MCF 10A (cell line): Measurements from ENCODE around the gene STUB1. TPM values are rescaled to one million over a fixed set of nuclear protein-coding genes. Genes with fewer than 3 reads are reported as not detected.

Source experiments
- BruUV-seq: library from RNA; stranded (reverse); fragments of 400-500 nt; replicated peaks from 2 replicates; lab custom pipeline; 2021; lab: Mats Ljungman, UMichigan
- CTCF ChIA-PET: fragments of 300-600 bp; sonication (Branson Sonifier 250); formaldehyde crosslinking; extraction: SDS; loops from one replicate; lab custom pipeline; 2021; ENCODE audit warnings: antibody characterized with exemption, inconsistent platforms; lab: Yijun Ruan, JAX
- POLR2A ChIA-PET: fragments of 300-600, 350-650 bp; sonication (Branson Sonifier 250); formaldehyde crosslinking; extraction: SDS; loops from one replicate; lab custom pipeline; 2020; ENCODE audit warnings: antibody characterized with exemption, inconsistent platforms; lab: Yijun Ruan, JAX
- DNase-seq: peaks from one replicate; pipeline ENCODE4 v3.0.0-alpha.2; 2018; ENCODE audit not compliant: unreplicated experiment
- H3K27ac Mint-ChIP-seq: one replicate; pipeline ENCODE4 v1.8.0; 2022; ENCODE audit warnings: mild to moderate bottlenecking, low read depth, mixed read lengths; ENCODE audit not compliant: unreplicated experiment
- H3K27me3 Mint-ChIP-seq: one replicate; pipeline ENCODE4 v1.8.0; 2022; ENCODE audit warnings: mixed read lengths; ENCODE audit not compliant: insufficient read depth, unreplicated experiment
- H3K36me3 Mint-ChIP-seq: one replicate; pipeline ENCODE4 v1.8.0; 2022; ENCODE audit warnings: mild to moderate bottlenecking, moderate library complexity, mixed read lengths; ENCODE audit not compliant: insufficient read depth, unreplicated experiment
- H3K4me1 Mint-ChIP-seq: one replicate; pipeline ENCODE4 v1.8.0; 2022; ENCODE audit warnings: mixed read lengths; ENCODE audit not compliant: insufficient read depth, unreplicated experiment
- H3K4me3 Mint-ChIP-seq: one replicate; pipeline ENCODE4 v1.8.0; 2022; ENCODE audit warnings: mild to moderate bottlenecking, moderate library complexity, mixed read lengths; ENCODE audit not compliant: unreplicated experiment
- H3K9me3 Mint-ChIP-seq: one replicate; pipeline ENCODE4 v1.8.0; 2022; ENCODE audit warnings: mixed read lengths; ENCODE audit not compliant: unreplicated experiment
- intact Hi-C: fragments of 100-400 bp; cut with micrococcal nuclease; formaldehyde crosslinking; loops from 2 replicates; pipeline ENCODE4 v1.14.1; 2022
- total RNA-seq: library from RNA; stranded (reverse); gene quantifications from 2 replicates; pipeline ENCODE4 v1.2.3, GENCODE V29; 2022
- TF ChIP-seq, protein P1 (sequence below): fragments of 200-600 bp; IDR thresholded peaks from one replicate; pipeline ENCODE4 v1.8.0; 2022; ENCODE audit warnings: antibody characterized with exemption, mild to moderate bottlenecking; ENCODE audit not compliant: unreplicated experiment

Gene STUB1
- total RNA-seq, 1 experiment from 2014 or later = 124 TPM

DNA sequence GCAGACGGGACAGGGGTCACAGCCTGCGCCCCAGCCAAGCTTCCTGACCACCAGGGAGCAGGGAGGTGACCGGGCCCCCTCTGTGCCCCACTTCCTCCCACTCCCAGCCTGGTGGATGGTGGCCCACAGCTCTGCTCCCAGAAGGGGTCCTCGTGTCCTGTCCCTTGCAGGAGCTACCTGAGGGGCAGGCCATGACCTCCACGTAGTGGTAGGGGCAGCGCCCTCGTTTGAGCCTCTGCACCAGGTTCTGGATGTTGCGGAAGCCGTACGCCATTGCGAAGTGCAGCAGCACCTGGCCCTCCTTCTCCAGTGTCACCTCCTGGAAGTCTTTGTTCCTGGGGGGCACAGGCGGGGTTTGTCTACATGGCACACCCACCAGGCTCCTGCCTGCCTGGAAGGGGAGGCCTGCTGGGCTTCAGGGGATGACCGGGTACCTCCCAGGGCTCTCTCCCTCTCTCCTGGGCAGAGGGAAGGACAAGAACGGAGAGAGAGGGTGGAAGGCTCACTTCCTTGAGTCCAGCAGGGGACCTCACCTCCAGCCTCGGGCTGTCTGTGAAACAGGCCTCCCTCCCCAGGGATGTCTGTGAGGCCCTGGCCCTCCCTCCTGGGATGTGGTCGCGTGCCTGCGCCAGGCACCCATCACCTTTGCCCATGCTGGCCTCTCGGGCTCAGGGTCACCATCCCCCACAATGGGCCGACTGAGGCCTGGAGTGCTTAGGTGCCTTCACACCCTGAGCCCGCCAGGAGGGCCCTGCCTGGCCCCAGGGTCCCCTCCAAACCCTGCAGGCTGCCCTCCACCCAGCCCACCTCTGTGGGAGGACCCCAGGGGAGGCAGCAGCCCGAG is 50.7 kb downstream of the STUB1 start:
- POLR2A ChIA-PET = interaction anchor here (1.1 to 3.5 kb wide), 5 partner anchors 10 to 47 kb away, joined by 3 to 23 read pairs (median 4); partner anchors contain the start of genes ANTKMT, CIAO3, JMJD8 and METRN
- H3K9me3 Mint-ChIP-seq = no peaks in the 10 kb centered on the region
- no peak overlapping the region for H3K27ac Mint-ChIP-seq
- H3K4me1 Mint-ChIP-seq = no peaks in the 10 kb centered on the region
- peaks cover 42% of the 10 kb centered on the region for H3K36me3 Mint-ChIP-seq
- no TSS peak for BruUV-seq
- H3K4me3 Mint-ChIP-seq = no peak overlapping the region
- TF ChIP-seq, protein P1, sequence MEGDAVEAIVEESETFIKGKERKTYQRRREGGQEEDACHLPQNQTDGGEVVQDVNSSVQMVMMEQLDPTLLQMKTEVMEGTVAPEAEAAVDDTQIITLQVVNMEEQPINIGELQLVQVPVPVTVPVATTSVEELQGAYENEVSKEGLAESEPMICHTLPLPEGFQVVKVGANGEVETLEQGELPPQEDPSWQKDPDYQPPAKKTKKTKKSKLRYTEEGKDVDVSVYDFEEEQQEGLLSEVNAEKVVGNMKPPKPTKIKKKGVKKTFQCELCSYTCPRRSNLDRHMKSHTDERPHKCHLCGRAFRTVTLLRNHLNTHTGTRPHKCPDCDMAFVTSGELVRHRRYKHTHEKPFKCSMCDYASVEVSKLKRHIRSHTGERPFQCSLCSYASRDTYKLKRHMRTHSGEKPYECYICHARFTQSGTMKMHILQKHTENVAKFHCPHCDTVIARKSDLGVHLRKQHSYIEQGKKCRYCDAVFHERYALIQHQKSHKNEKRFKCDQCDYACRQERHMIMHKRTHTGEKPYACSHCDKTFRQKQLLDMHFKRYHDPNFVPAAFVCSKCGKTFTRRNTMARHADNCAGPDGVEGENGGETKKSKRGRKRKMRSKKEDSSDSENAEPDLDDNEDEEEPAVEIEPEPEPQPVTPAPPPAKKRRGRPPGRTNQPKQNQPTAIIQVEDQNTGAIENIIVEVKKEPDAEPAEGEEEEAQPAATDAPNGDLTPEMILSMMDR = no peak
- CTCF ChIA-PET = interaction anchor here (0.5 to 1.7 kb wide), 4 partner anchors 9 to 52 kb away, joined by 3 to 6 read pairs (median 5); partner anchors contain the start of gene CIAO3
- no peak for DNase-seq
- intact Hi-C loops = no loop called here
- H3K27me3 Mint-ChIP-seq = no peaks in the 10 kb centered on the region

DNA sequence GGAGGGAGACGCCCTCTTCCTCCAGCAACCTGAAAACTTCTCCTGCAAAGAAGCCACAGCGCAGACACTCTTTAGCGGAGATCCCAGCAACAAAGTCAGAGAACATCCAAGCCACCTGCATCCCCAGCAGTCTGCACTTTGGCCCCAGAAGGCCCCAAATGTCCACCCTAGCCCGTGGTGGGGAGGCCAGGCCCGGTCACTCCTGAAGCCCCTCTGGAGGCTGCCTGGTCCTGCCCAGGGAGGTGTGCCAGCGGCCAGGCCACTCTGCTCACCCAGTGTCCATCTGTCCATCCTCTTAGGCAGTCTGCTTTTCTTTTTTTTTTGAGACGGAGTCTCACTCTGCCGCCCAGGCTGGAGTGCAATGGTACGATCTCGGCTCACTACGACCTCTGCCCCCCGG is 52.1 kb downstream of the STUB1 start:
- DNase-seq = no peak
- peaks cover under 1% of the 10 kb centered on the region for H3K4me1 Mint-ChIP-seq
- intact Hi-C loops = no loop called here
- CTCF ChIA-PET = interaction anchor here (0.7 to 1.7 kb wide), 3 partner anchors 12 to 48 kb away, joined by 3 read pairs; no protein-coding TSS in a partner anchor
- H3K27me3 Mint-ChIP-seq = no peaks in the 10 kb centered on the region
- H3K4me3 Mint-ChIP-seq = no peak overlapping the region
- BruUV-seq = no TSS peak
- POLR2A ChIA-PET = interaction anchor here (0.6 to 1.1 kb wide), 2 partner anchors 29 kb away, joined by 3 read pairs; no protein-coding TSS in a partner anchor
- no peak overlapping the region for H3K27ac Mint-ChIP-seq
- TF ChIP-seq, protein P1 = no peak
- no peaks in the 10 kb centered on the region for H3K9me3 Mint-ChIP-seq
- H3K36me3 Mint-ChIP-seq = peaks cover 55% of the 10 kb centered on the region

Other genes with a start within 250 kb of the STUB1 start
- 68.2 and 81.1 TPM in 2 replicates for gene CAPN15, start 152.7 kb upstream of the STUB1 start, total RNA-seq
- gene PRR35, start 120.0 kb upstream of the STUB1 start, total RNA-seq = not detected in 2 replicates
- gene NHLRC4, start 113.4 kb upstream of the STUB1 start, total RNA-seq = not detected in 2 replicates
- 45.6 and 47.4 TPM in 2 replicates for gene PIGQ, start 110.4 kb upstream of the STUB1 start, total RNA-seq
- gene RAB40C, start 90.3 kb upstream of the STUB1 start, total RNA-seq = 17.1 and 17.7 TPM in 2 replicates
- gene WFIKKN1, start 49.4 kb upstream of the STUB1 start, total RNA-seq = 0.14 and 0.17 TPM in 2 replicates
- 104 and 106 TPM in 2 replicates for gene METTL26, start 44.1 kb upstream of the STUB1 start, total RNA-seq
- 43.6 and 44.6 TPM in 2 replicates for gene MCRIP2, start 38.6 kb upstream of the STUB1 start, total RNA-seq
- 40.4 and 47.9 TPM in 2 replicates for gene WDR90, start 31.0 kb upstream of the STUB1 start, total RNA-seq
- gene RHOT2, start 12.3 kb upstream of the STUB1 start, total RNA-seq = 110 and 118 TPM in 2 replicates
- 3.0 and 4.5 TPM in 2 replicates for gene RHBDL1, start 4.7 kb upstream of the STUB1 start, total RNA-seq
- gene JMJD8, start 3.9 kb downstream of the STUB1 start, total RNA-seq = 23.6 and 33.4 TPM in 2 replicates
- 12.2 and 13.9 TPM in 2 replicates for gene WDR24, start 10.0 kb downstream of the STUB1 start, total RNA-seq
- gene FBXL16, start 25.4 kb downstream of the STUB1 start, total RNA-seq = 40.5 and 48.2 TPM in 2 replicates
- 56.3 and 69.5 TPM in 2 replicates for gene METRN, start 34.7 kb downstream of the STUB1 start, total RNA-seq
- 54.7 and 55.8 TPM in 2 replicates for gene ANTKMT, start 40.7 kb downstream of the STUB1 start, total RNA-seq
- 4.6 and 6.0 TPM in 2 replicates for gene CCDC78, start 46.0 kb downstream of the STUB1 start, total RNA-seq
- 20.1 and 24.5 TPM in 2 replicates for gene HAGHL, start 46.7 kb downstream of the STUB1 start, total RNA-seq
- gene CIAO3, start 60.6 kb downstream of the STUB1 start, total RNA-seq = 28.5 and 31.1 TPM in 2 replicates
- gene MSLN, start 80.3 kb downstream of the STUB1 start, total RNA-seq = 18.1 and 25.2 TPM in 2 replicates
- 19.8 and 24.9 TPM in 2 replicates for gene RPUSD1, start 108.0 kb downstream of the STUB1 start, total RNA-seq
- gene CHTF18, start 108.2 kb downstream of the STUB1 start, total RNA-seq = 22.7 and 30.9 TPM in 2 replicates
- not detected in 2 replicates for gene GNG13, start 120.3 kb downstream of the STUB1 start, total RNA-seq